K562 (cell line): Measurements from ENCODE around the gene LRPAP1. TPM values are rescaled to one million over a fixed set of nuclear protein-coding genes. Genes with fewer than 3 reads are reported as not detected.
A peak's percentile ranks its signal among the peaks of the same experiment; 100 is the strongest.
"Not testable (repeated sequence)": the region's sequence is repeated elsewhere in the genome, so short reads cannot be mapped to it uniquely, and the experiment has no call there.

ENCODE experiments used
- ATAC-seq: fragments of 200-7000 bp; cut with Tn5 transposase; 3 replicates; pipeline ENCODE4 v1.9.1; 2020; ENCODE audit warnings: moderate library complexity
- BruUV-seq: library from RNA; stranded (reverse); fragments of 400-500 nt; replicated peaks from 2 replicates; lab custom pipeline; 2021; lab: Mats Ljungman, UMichigan
- CTCF ChIA-PET: fragments of 300-600 bp; formaldehyde crosslinking; extraction: SDS; loops from one replicate; lab custom pipeline; 2021; ENCODE audit warnings: low intra/inter-chr PET ratio; lab: Yijun Ruan, JAX
- POLR2A ChIA-PET: fragments of 300-600, 350-650 bp; sonication (Branson Sonifier 250); formaldehyde crosslinking; extraction: SDS; loops from one replicate; lab custom pipeline; 2021; ENCODE audit warnings: antibody characterized with exemption, inconsistent platforms; lab: Yijun Ruan, JAX
- DNase-seq, 4 experiments: peaks; one replicate each; pipeline versions ENCODE4 v3.0.0 to v3.0.0-alpha.2; 2011 to 2018; ENCODE audit warnings: low spot score in 3 of 4, mixed read lengths in 3 of 4; ENCODE audit errors: extremely low read depth in 1 of 4
- FAIRE-seq: peaks from 2 replicates; lab custom pipeline; 2011; peaks lifted over from hg19 to GRCh38; lab: Jason Lieb, UNC
- H2AFZ ChIP-seq: 2 replicates; pipeline ENCODE4 v1.6.0; 2011; ENCODE audit warnings: low read depth, low read length, control low read depth, inconsistent platforms
- H3K27ac ChIP-seq: fragments of 200-600 bp; 3 replicates; pipeline ENCODE4 v1.8.0; 2011; ENCODE audit warnings: low read depth, mild to moderate bottlenecking, control low read depth, inconsistent platforms, low read length, moderate library complexity, mixed read lengths; ENCODE audit errors: extremely low read depth
- H3K27me3 ChIP-seq, 2 experiments: fragments of 300-600 bp in 1 of 2; 2 replicates in 1 of 2; 3 replicates in 1 of 2; pipeline versions ENCODE4 v1.6.0 to v1.8.0; 2011; ENCODE audit warnings: inconsistent platforms in 2 of 2, low read length in 2 of 2, mild to moderate bottlenecking in 1 of 2, mixed read lengths in 1 of 2, moderate library complexity in 1 of 2; ENCODE audit not compliant: control insufficient read depth in 2 of 2, insufficient read depth in 2 of 2
- H3K36me3 ChIP-seq: fragments of 300-600 bp; 3 replicates; pipeline ENCODE4 v1.8.0; 2011; ENCODE audit warnings: mild to moderate bottlenecking, low read length, inconsistent platforms; ENCODE audit not compliant: control insufficient read depth, insufficient read depth
- H3K4me1 ChIP-seq, 2 experiments: fragments of 200-600 bp in 1 of 2; replicated peaks in 1 of 2; 2 replicates in 1 of 2; 3 replicates in 1 of 2; pipeline versions ENCODE4 v1.5.1 to v1.8.0; 2011; ENCODE audit warnings: inconsistent platforms in 2 of 2, low read length in 2 of 2, mild to moderate bottlenecking in 1 of 2, mixed read lengths in 1 of 2, moderate library complexity in 1 of 2; ENCODE audit not compliant: control insufficient read depth in 2 of 2, insufficient read depth in 2 of 2
- H3K4me2 ChIP-seq: 2 replicates; pipeline ENCODE4 v1.6.1; 2011; ENCODE audit warnings: low read length, control low read depth, inconsistent platforms, mixed read lengths; ENCODE audit not compliant: insufficient read depth
- H3K4me3 ChIP-seq: fragments of 200-600 bp; sonication (generic), shearing (Covaris generic); 2 replicates; pipeline ENCODE4 v1.5.1; 2016; ENCODE audit warnings: control low read depth, inconsistent platforms
- H3K79me2 ChIP-seq: fragments of 200-600 bp; 3 replicates; pipeline ENCODE4 v1.8.0; 2011; ENCODE audit warnings: low read length, inconsistent platforms; ENCODE audit not compliant: control insufficient read depth, insufficient read depth
- H3K9ac ChIP-seq, 2 experiments: 2 replicates each; pipeline versions ENCODE4 v1.6.0 to v1.6.1; 2011; ENCODE audit warnings: low read depth in 2 of 2, low read length in 2 of 2, control low read depth in 1 of 2, inconsistent platforms in 1 of 2, mild to moderate bottlenecking in 1 of 2, mixed read lengths in 1 of 2; ENCODE audit not compliant: insufficient read depth in 1 of 2
- H3K9me1 ChIP-seq: one replicate; pipeline ENCODE4 v1.6.0; 2011; ENCODE audit warnings: inconsistent platforms, mild to moderate bottlenecking, low read length, moderate library complexity; ENCODE audit not compliant: control insufficient read depth, insufficient read depth
- H3K9me3 ChIP-seq: replicated peaks from 2 replicates; pipeline ENCODE4 v1.5.1; 2011; ENCODE audit warnings: low read depth, low read length, inconsistent platforms; ENCODE audit not compliant: control insufficient read depth, insufficient read depth
- H4K20me1 ChIP-seq: replicated peaks from 2 replicates; pipeline ENCODE4 v1.6.1; 2011; ENCODE audit warnings: low read length, inconsistent platforms, mixed read lengths; ENCODE audit not compliant: control insufficient read depth, insufficient read depth
- RAD21 ChIP-seq, 2 experiments: fragments of 250-450 bp in 1 of 2; fragments of 450-650 bp in 1 of 2; sonication (Bioruptor Pico) in 1 of 2; formaldehyde crosslinking in 1 of 2; IDR thresholded peaks in 1 of 2; conservative IDR thresholded peaks in 1 of 2; 2 replicates each; pipeline versions ENCODE4 v1.4.0 to v1.8.0; 2020 to 2022; ENCODE audit warnings: mild to moderate bottlenecking in 2 of 2, moderate library complexity in 1 of 2
- RAD51 ChIP-seq: fragments of 450-650 bp; IDR thresholded peaks from 2 replicates; pipeline ENCODE4 v1.7.1; 2016; ENCODE audit warnings: low read depth, mild to moderate bottlenecking, borderline replicate concordance
- WGBS: fragments of 100-300 bp; shearing (Covaris generic); methylation state at CpG from one replicate; pipeline ENCODE4 v1.1.6; 2016; ENCODE audit warnings: low coverage, mixed read lengths; ENCODE audit not compliant: insufficient coverage; ENCODE audit errors: missing lambda C conversion rate; 5-methylcytosine and 5-hydroxymethylcytosine counted together
- in situ Hi-C: fragments of 300-500 bp; cut with MboI; formaldehyde crosslinking; loops from 4 replicates; pipeline ENCODE4 v1.15.0; 2018; ENCODE audit warnings: inconsistent platforms, mixed read lengths
- intact Hi-C: fragments of 100-400 bp; cut with micrococcal nuclease; formaldehyde crosslinking; loops from 2 replicates; pipeline ENCODE4 v1.14.2; 2022
- polyA plus RNA-seq, 8 experiments: library from polyadenylated mRNA; depleted of rRNA in 4 of 8; stranded (reverse) in 5 of 8; unstranded in 3 of 8; fragments of >200 nt; fragmentation: Nextera tagmentation in 2 of 8; fragmentation: Illumina TruSeq in 1 of 8; extraction: Ambion mirVana in 2 of 8; extraction: Trizol in 1 of 8; gene quantifications; 2 replicates each; pipeline versions ENCODE4 v1.2.1 to v1.2.3, GENCODE V29; 2011 to 2014; ENCODE audit warnings: inconsistent platforms in 1 of 8, missing spikeins in 1 of 8
- total RNA-seq, 7 experiments: library from RNA; depleted of rRNA in 6 of 7; stranded (reverse); fragments of >200 nt in 6 of 7; fragmentation: Illumina TruSeq in 2 of 7; extraction: Trizol in 2 of 7; gene quantifications; 2 replicates each; pipeline versions ENCODE4 v1.2.1 to v1.2.3, GENCODE V29; 2011 to 2021; ENCODE audit warnings: low replicate concordance in 1 of 7
- TF ChIP-seq, protein P1 (sequence below): fragments of 450-650 bp; formaldehyde crosslinking; IDR thresholded peaks from 2 replicates; pipeline ENCODE4 v1.4.0; 2020; ENCODE audit warnings: mild to moderate bottlenecking, mixed read lengths
- TF ChIP-seq, protein P2 (sequence below): sonication (generic); formaldehyde crosslinking; IDR thresholded peaks from 2 replicates; pipeline ENCODE4 v1.9.0; 2022; ENCODE audit warnings: mild to moderate bottlenecking, missing genetic modification reagents
- TF ChIP-seq, protein P3 (sequence below): sonication (generic); formaldehyde crosslinking; IDR thresholded peaks from 2 replicates; pipeline ENCODE4 v1.8.1; 2023; ENCODE audit warnings: mild to moderate bottlenecking, missing genetic modification reagents

LRPAP1 gene
- total and polyA plus RNA-seq, 9 of the 15 experiments (the other 6 are each of a cell fraction or from before 2014, with no cell fraction given) = 1.1 to 75.5 (median 41.8) TPM

- BruUV-seq, ATAC-seq, H3K4me1 ChIP-seq, H3K9ac ChIP-seq, H3K9me3 ChIP-seq, H3K9me1 ChIP-seq, H4K20me1 ChIP-seq, H3K36me3 ChIP-seq, POLR2A ChIA-PET, DNase-seq, in situ Hi-C loops, H3K4me3 ChIP-seq, intact Hi-C loops, H3K4me2 ChIP-seq, H3K27ac ChIP-seq, H2AFZ ChIP-seq, H3K79me2 ChIP-seq, H3K27me3 ChIP-seq, CTCF ChIA-PET, FAIRE-seq: not testable (repeated sequence)
- 12% methylated on average over 8 of the region's 12 CpGs for WGBS
- TF ChIP-seq RAD21 (CRISPR knock-in tag; conservative IDR thresholded peaks at IDR 0.05 in 1 of 2, IDR thresholded peaks at IDR 0.05 in 1 of 2) = peak in 1 of 2 experiments; percentile 9; a peak in 1 of 4 replicates
Measured at GRCh38 chr4:3566301-3566700, 34.1 kb upstream of the LRPAP1 start.

DNA sequence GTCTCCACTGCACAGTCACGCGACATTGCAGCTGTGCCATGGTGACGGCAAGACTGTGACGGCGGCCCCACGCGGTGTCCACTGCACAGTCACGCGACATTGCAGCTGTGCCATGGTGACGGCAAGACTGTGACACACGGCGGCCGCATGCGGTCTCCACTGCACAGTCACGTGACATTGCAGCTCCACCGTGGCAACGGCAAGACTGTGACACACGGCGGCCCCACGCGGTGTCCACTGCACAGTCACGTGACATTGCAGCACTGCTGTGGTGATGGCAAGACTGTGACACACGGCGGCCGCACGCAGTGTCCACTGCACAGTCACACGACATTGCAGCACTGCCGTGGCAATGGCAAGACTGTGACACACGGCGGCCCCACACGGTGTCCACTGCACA lies 32.7 kb upstream of the LRPAP1 start:
- H3K4me3 ChIP-seq, H3K4me2 ChIP-seq, in situ Hi-C loops, DNase-seq, BruUV-seq, H3K27me3 ChIP-seq, H3K36me3 ChIP-seq, H3K9ac ChIP-seq, H3K4me1 ChIP-seq, H3K27ac ChIP-seq, FAIRE-seq, H2AFZ ChIP-seq, H3K9me1 ChIP-seq, H3K79me2 ChIP-seq, H4K20me1 ChIP-seq, CTCF ChIA-PET, intact Hi-C loops, ATAC-seq, POLR2A ChIA-PET, H3K9me3 ChIP-seq: not testable (repeated sequence)
- 65% methylated on average over 28 of the region's 31 CpGs for WGBS
- TF ChIP-seq, protein P1, sequence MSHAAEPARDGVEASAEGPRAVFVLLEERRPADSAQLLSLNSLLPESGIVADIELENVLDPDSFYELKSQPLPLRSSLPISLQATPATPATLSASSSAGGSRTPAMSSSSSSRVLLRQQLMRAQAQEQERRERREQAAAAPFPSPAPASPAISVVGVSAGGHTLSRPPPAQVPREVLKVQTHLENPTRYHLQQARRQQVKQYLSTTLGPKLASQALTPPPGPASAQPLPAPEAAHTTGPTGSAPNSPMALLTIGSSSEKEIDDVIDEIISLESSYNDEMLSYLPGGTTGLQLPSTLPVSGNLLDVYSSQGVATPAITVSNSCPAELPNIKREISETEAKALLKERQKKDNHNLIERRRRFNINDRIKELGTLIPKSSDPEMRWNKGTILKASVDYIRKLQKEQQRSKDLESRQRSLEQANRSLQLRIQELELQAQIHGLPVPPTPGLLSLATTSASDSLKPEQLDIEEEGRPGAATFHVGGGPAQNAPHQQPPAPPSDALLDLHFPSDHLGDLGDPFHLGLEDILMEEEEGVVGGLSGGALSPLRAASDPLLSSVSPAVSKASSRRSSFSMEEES (CRISPR knock-in tag) = peak; percentile 74
- peak; percentile 24; the same call in 1 of the 2 replicates for TF ChIP-seq RAD51
- TF ChIP-seq, protein P2, sequence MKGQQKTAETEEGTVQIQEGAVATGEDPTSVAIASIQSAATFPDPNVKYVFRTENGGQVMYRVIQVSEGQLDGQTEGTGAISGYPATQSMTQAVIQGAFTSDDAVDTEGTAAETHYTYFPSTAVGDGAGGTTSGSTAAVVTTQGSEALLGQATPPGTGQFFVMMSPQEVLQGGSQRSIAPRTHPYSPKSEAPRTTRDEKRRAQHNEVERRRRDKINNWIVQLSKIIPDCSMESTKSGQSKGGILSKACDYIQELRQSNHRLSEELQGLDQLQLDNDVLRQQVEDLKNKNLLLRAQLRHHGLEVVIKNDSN = peak; percentile 56
- TF ChIP-seq, protein P3, sequence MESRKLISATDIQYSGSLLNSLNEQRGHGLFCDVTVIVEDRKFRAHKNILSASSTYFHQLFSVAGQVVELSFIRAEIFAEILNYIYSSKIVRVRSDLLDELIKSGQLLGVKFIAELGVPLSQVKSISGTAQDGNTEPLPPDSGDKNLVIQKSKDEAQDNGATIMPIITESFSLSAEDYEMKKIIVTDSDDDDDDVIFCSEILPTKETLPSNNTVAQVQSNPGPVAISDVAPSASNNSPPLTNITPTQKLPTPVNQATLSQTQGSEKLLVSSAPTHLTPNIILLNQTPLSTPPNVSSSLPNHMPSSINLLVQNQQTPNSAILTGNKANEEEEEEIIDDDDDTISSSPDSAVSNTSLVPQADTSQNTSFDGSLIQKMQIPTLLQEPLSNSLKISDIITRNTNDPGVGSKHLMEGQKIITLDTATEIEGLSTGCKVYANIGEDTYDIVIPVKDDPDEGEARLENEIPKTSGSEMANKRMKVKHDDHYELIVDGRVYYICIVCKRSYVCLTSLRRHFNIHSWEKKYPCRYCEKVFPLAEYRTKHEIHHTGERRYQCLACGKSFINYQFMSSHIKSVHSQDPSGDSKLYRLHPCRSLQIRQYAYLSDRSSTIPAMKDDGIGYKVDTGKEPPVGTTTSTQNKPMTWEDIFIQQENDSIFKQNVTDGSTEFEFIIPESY = 0 out of 2 replicates have a peak, but pooled peaks have one; percentile 45
